HG03442 (cell line): ENCODE data around the gene MAPK6.

ENCODE experiments used
- ATAC-seq: cut with Tn5 transposase; IDR thresholded peaks from one replicate; pipeline ENCODE4 v1.9.1; 2021; ENCODE audit warnings: mild to moderate bottlenecking, moderate library complexity; ENCODE audit not compliant: unreplicated experiment

The MAPK6 gene

DNA sequence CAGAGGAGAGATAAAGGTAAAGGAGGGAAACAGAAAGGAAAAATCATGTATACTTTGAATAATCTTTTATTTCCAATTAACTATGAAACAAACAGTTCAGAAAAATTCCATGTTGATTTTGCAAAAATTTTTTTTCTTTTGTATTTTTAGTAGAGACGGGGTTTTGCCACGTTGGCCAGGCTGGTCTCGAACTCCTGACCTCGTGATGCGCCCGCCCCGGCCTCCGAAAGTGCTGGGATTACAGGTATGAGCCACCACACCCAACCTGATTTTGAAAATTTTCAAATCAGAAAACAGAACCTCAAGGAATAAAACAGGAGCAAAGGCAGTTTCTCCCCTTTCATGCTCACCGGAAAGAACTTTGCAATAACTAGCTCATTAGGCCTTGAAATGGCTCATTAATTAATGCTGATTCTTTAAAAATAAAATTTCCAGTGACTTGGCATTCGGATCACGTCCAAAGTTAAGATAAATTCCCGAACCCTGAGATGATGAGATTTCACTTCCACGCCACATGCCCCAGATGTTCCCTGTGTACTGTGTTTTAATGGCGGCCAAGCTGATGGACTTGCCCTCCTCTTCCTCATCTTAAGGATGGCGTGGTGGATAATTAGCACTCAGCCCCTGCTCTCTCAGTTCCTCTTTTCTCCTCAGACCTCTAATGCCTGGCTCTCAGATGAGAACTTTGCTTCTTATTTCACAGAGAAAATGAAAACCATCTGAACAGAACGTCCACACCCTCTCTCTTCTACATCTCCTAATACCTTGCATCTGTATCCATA lies 82.7 kb downstream of the MAPK6 start:
- ATAC-seq, result no peak

DNA sequence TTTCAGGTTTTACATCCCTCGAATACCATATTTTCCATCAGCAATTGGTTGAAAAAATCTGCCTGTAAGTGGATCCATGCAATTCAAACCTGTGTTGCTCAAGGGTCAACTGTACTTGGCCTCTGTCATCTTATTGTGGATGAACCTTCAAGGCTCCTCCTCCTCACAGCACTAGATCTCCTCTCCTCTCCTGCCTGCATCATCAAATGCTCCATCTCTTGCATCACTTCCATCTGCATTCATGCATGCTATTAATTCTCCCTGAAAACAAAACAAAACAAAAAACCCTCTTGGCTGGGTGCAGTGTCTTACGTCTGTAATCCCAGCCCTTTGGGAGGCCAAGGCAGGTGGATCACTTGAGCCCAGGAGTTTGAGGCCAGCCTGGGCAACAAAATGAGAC lies 83.4 kb downstream of the MAPK6 start:
- ATAC-seq, result no peak

DNA sequence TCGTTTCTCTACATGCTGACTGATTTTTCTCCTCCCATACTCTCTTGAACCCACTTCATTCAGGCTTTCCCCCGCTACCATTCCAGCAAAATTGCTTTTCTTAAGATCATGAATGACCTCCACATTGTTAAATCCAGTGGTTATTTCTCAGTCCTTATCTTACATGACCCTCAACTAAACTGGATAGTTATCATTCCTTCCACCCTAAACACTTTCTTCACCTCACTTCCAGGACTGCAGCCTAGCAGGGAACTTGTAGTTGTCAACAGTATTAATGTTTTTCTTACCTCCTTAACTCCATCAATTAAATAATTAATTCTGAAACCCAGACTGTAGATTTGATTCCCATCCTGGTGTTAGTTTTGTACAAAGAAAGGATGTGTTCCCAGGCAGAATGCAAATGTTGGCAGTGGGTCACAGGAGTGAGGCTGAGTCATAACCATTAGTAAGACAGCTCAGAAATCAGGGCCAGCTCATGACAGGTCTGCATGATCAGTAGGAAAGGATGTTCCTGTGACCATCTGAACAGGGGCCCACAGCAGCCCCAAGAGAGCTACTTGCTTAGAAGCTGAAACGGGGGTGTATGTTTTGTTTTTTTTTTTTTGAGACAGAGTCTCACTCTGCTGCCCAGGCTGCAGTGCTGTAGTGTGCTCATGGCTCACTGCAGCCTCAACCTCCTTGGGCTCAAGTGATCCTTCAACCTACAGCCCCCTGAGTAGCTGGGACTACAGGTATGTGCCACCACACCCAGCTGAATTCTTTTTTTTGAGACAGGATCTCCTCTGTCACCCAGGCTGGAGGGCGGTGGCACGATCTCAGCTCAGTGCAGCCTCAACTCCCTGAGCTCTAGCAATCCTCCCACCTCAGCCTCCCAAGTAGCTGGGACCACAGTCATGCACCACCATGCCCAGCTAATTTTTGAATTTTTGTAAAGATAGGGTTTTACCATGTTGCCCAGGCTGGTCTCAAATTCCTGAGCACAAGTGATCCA lies 84.5 kb downstream of the MAPK6 start:
- peak; percentile 72 for ATAC-seq

DNA sequence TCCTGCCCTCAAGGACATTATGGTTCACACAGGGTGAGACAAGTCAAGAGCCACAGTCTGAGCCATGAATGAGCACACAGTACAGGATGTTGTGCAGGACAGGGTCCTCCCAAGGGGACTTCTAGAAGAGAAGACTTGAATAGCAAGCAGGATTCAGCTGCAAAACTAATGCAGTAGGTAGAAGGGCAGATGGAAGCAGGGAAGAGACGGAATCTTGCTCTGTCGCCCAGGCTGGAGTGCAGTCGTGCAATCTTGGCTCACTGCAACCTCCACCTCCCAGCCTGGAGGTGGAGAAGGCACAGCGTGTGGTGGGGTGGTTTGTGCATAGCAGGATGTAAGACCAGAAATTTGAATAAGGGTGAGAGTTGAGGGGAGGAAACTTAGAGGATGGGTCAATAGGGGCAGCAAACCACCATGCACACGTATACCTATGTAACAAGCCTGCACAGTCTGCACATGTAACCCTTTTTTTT lies 85.5 kb downstream of the MAPK6 start:
- peak; percentile 34 for ATAC-seq

DNA sequence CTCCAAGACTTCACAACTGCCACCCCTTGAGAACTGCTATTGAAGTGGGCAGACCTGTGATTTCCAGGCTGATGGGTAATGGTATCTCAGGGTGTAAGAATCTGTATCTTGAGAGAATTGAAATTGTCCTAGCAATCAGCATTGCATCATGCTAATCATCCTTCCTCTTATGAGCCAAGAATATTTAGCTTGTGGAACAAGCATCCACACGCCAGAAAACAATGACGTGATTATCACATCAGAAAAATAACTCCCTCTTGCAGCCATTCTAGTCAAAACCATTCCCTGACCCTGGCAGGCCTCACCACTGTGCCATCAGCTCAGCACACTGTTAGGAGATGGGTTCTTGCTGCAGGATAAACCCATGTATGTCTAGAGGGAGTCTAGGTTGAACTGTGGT lies 86.8 kb downstream of the MAPK6 start:
- ATAC-seq, result no peak

DNA sequence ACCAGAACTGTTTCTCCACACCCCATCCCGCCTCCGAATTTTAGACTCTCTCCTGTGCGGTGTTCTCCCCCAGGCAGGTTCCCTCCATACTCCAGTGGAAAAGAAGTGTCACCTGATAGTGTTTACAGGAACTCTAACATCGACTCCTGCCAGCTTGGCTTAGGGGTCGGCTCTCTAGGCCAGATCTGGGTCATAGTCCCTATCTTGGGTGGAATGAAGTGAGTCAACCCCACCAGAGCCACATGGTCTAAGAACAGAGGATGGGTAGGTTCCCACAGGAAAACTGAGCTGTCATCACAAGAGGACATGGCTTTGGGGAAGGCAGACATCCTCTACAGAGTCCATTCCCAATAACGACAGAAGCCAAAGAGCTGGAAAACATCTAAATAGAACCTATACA lies 87.6 kb downstream of the MAPK6 start:
- no peak for ATAC-seq

DNA sequence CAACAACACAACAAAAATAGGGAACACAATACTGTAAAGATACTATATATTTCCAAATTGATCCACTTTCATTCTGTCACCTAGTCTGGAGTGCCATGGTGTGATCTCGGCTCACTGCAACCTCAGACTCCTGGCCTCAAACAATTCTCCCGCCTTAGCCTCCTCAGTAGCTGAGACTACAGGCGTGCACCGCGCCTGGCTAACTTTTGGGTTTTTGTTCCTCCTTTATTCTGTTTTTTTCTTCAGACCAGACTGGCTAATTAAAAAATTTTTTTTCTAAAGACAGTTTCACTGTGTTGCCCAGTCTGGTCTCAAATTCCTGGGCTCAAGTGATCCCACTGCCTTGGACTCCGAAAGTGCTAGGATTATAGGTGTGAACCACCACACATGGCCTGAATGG lies 88.2 kb downstream of the MAPK6 start:
- ATAC-seq, result no peak

DNA sequence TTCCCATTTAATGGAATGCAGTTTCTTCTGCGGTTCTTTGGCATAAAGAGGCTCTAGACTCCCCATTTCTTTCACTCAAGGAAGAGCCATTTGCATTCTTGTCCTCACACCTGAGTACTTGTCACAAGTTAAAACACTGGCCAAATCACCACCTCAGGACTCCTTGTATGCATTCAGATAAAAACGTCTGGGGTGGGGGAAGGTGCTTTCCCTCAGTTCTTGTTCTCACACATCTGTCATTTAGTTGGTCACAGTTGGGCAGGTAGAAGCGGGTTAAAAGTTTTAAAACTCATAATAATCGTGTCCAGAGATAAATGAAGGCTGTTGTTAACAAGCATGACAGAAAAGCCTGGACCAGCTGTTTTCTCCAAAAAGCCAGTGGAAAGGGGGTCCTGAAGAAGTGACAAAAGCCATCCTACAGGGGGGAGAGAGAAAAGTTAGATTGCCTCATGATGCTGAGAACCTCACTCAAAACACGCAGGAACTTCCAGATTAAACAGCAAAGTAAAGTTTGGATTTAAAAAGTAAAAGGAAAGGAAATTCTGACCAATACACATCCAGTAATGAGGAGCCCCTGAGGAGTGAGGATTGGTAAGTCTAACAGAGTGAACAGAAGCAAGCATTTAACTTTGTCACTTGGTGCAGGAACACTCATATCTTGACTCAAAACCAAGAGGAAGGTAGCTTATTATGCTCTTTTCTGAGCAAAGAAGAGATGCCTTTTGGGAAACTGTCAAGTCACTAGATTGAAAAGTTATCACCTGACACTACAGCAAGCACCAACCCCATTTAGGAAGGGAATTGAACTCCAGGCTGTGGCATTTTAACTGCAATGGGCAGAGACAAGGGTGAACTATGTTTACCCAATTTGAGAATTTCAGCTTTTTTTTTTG lies 90.8 kb downstream of the MAPK6 start:
- ATAC-seq, result peak; percentile 52

DNA sequence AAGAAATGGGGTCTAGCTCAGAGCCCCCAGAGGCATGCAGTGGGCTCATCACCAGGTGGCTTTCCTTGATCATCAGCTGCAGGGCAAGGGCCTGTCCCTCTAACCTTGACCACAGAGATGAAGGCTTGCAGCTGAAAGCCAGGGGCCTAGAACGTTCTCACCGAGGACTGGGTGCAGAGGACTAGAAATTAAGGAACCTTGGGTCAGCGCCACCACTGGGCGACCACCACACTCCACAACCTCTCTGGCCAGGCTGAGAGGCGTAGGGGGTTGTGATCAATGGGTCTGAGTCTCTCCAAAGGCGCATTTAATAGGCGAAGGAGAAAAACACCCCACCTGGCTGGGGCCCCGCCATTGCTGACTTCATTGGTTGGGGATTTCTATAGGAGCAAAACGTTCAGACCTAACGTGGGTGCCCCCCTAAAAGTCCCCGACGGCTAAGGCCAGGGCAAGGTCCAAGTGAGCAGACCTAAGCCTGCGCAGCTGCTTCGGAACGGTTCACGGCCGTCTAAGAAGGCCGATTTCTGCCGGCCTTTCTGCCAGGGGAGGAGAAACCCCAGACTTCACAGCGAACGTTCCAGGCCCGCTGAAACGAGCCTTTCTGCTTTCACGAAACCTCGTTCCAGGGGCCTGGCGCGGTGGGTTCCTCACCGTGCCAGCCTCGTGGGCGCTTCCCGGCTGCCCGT lies 92.6 kb downstream of the MAPK6 start:
- no peak for ATAC-seq

DNA sequence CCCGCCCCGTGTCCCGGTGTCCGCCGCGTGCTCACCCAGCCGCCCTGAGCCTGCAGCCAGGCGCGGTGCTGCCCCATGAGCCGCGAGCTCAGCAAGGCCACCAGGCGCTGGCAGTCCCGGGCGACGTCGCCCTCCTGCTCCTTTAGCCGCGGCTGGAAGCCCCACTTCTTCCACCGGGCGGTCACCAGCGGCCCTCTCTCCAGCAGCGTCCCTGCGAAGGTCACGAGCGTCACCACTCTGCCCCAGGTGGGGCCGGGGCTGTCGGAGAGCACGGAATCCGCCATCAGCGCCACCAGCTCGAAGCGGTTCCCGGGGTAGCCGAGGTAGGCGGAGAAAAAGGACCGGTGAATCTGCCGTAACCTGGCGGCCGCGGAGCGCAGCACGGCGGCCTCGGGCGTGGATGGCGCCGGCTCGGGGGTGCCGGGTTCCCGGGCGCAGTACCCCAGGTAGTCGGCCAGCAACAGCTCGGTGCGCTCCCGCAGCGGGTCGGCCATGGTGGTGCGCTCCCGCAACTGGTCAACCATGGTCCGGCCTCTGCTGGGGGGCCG lies 93.3 kb downstream of the MAPK6 start:
- ATAC-seq, result no peak

DNA sequence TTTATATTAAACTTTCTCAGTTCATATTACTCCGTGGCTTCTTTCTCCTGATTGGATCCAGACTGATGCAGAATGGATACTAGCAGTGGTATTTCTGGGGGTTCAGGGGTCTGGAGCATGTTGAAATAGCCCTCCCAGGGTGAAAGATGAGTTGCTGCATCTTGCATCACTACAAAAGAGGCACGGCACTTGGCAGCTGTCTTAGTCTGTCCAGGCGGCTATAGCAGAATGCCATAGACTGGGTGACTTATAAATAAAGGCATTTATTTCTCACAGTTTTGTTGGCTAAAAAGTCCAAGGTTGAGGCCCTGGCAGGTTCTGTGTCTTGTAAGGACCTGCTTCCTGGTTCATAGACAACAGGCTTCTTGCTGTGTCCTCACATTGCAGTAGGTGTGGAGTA lies 94.2 kb downstream of the MAPK6 start:
- ATAC-seq, result no peak

DNA sequence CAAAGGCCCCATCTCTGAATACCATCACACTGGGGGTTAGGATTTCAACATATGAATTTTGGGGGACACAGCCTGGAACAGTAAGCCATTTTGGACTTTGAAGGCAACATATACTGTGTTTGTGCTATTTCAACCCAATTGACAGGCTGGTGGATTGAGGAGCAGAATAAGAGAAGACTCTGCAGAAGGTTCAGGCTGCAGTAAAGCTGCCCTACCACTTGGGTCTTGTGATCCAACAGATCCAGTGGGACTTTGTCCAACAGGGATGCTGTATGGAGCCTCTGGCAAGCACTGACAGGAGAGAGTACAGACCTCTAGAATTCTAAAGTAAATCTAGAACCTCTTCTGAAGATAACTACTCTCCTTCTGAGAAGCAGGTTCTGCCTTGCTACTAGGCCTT lies 94.7 kb downstream of the MAPK6 start:
- no peak for ATAC-seq

DNA sequence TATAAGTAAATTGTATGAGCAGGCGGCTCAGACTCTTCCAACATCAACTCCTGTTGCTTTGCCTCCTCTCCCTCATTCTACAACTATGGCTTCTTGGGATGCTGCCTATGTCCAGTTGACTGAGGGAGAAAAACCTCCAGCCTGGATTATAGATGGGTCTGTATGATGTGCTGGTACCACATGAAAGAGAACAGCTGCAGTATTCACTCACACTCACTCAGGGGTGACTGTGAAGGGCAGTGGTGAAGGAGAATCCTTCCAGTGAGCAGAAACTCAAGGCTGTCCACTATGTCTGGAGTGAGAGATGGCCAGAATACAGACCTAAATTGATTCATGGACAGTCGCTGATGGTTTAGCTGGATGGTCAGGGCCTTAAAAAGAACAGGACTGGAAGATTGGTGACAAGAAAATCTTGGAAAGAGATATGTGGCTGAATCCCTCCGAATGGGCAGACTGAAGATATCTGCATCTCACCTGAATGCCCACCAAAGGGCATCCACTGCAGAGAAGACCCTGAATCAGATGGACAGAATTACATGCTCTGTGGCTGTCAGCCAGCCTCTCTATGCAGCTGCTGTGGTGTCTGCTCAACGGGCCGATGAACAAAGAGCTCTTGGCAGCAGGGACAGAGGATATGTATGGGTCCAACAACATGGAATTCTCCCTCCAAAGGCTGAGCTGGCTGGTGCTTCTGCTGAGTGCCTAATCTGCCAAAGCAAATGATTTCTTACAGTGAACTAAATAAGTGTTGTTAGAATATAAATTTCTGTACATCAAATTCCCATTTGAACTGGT lies 95.4 kb downstream of the MAPK6 start:
- no peak for ATAC-seq

DNA sequence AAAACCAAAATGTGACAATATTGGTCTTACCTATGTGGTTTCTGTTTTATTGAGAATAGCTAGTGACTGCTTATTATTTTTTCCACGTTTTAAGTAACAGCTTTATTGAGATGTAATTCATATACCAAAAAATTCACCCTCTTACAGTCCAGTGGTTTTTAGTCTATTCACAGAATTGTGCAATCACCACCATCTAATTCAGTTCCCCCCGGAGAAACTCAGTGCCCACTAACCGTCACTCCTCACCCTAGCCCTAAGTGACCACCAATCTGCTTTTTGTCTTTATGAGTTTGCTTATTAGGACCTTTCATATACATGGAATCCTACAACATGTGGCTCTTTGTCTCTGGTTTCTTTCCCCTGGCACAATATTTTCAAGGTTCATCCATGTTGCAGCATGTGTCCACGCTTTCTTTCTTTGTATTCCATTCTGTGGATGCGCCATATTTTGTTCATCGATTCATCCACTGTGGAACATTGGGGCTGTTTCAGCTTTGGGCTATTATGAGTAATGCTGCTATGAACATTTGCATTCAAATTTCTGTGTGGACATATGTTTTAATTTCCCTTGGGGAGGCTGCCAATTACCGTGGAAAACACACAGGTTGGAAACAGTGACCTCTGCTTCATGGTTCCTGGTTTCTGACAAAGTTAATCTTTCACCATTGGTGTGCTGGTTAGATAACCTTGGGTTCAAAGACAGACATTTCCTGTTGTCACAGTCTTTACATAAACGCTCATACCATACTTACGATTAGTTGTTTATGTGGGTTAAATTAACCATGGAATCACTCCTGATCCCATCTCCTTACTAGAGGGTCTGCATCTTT lies 96.8 kb downstream of the MAPK6 start:
- no peak for ATAC-seq
